Measurements from ENCODE around the gene CAPN8.

Gene CAPN8

DNA sequence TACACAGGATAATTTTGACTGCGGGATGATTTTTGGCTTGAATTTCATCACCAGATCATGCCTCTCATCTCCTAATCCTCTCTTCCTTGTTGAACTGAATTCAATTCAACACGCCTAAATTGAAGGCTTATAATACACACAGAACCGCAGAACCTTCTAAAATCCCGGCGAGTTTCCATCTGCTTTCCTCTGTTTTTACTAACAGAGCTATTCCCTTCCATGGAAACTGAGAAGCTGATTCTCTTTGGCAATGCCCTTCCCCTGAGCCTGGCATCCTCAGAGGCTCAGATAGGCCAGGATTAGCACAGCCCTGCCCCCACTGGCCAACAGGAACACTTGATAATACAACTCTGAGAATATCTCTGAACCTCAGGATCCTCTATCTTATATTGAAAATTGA, 130.2 kb downstream of the CAPN8 start:
- no peak overlapping the region for H3K4me3 ChIP-seq (ENCODE audit: low read depth, low read length)
- TF ChIP-seq, protein P1, sequence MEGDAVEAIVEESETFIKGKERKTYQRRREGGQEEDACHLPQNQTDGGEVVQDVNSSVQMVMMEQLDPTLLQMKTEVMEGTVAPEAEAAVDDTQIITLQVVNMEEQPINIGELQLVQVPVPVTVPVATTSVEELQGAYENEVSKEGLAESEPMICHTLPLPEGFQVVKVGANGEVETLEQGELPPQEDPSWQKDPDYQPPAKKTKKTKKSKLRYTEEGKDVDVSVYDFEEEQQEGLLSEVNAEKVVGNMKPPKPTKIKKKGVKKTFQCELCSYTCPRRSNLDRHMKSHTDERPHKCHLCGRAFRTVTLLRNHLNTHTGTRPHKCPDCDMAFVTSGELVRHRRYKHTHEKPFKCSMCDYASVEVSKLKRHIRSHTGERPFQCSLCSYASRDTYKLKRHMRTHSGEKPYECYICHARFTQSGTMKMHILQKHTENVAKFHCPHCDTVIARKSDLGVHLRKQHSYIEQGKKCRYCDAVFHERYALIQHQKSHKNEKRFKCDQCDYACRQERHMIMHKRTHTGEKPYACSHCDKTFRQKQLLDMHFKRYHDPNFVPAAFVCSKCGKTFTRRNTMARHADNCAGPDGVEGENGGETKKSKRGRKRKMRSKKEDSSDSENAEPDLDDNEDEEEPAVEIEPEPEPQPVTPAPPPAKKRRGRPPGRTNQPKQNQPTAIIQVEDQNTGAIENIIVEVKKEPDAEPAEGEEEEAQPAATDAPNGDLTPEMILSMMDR (IDR thresholded peaks at IDR 0.05; ENCODE audit: low read depth, low read length): no peak
- no peak for DNase-seq
- no peaks in the 10 kb centered on the region for H3K27me3 ChIP-seq (ENCODE audit: insufficient read depth, low read depth, severe bottlenecking)
- H3K27ac ChIP-seq: no peak overlapping the region
- no peaks in the 10 kb centered on the region for H3K36me3 ChIP-seq
- H3K9me3 ChIP-seq (ENCODE audit: severe bottlenecking): no peaks in the 10 kb centered on the region

DNA sequence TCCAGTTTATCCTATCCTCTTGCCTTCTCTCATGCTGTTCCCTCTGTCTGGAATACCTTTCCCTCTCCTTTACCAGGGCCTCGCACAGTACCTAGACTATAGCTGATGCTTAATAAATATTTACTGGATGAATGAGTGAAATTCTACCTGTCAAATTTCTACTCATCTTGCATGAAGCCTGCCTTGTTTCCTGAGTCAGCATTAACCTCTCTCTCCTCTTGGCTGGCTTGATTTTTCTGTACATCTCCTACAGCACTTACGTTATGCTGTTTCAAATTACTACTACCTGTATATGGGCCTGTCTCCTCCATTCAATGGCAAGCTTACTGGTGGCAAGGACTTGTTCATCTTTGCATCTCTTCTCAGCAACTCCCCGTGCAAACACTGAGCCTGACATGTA, 130.8 kb downstream of the CAPN8 start:
- H3K9me3 ChIP-seq (ENCODE audit: severe bottlenecking): no peaks in the 10 kb centered on the region
- H3K36me3 ChIP-seq: no peaks in the 10 kb centered on the region
- H3K27me3 ChIP-seq (ENCODE audit: insufficient read depth, low read depth, severe bottlenecking): no peaks in the 10 kb centered on the region
- TF ChIP-seq, protein P1 (IDR thresholded peaks at IDR 0.05; ENCODE audit: low read depth, low read length): no peak
- H3K4me3 ChIP-seq (ENCODE audit: low read depth, low read length): no peak overlapping the region
- DNase-seq: no peak
- H3K27ac ChIP-seq: no peak overlapping the region

DNA sequence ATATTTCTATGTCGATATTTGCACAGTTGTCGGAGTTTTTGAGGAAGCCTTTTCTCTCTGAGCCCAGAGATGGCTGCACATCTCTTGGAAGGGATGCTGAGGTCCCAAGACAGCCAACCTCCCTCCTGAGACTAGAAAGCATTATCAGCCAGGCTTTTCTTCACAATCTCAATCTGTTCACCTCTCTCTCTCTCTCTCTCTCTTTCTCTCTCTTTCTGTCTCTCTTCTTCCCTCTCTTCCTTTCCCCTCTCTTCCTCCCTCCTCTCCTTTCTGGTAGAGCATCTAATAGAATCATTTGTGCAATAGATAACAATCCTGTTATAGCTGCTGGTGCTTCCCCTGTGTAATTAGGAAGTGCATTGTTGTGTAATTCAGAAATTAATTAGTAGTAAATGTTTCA, 131.8 kb downstream of the CAPN8 start:
- Histone ChIP-seq H3K36me3 (no peaks in the 10 kb centered on the region), H3K9me3 (ENCODE audit: severe bottlenecking) (no peaks in the 10 kb centered on the region), H3K27me3 (ENCODE audit: insufficient read depth, low read depth, severe bottlenecking) (no peaks in the 10 kb centered on the region), H3K27ac (no peak overlapping the region), H3K4me3 (ENCODE audit: low read depth, low read length) (no peak overlapping the region)
- TF ChIP-seq, protein P1 (IDR thresholded peaks at IDR 0.05; ENCODE audit: low read depth, low read length): no peak
- DNase-seq: no peak

DNA sequence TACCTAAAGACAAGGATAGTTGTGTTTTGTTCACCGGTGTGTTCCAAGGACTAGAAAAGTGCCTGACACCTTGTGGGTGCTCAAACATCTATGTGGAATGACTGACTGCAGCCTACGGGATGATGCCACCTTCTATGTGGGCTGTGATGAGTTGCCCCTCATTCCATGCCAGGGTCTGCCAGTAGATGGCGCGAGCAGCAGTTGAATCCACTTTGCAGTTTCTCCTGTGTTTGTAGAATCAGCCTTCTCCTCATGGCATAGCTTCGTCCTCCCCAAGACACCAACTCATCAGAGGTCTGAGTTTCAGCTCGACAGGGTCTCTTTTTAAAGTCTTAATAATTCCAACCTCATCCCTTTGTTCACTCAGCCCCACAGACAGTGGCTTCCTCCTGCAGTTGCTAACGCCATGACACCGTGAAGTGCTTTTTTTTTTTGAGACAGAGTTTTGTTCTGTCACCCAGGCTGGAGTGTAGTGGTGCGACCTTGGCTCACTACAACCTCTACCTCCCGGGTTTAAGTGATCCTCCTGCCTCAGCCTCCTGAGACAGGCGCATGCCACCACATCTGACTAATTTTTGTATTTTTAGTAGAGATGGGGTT, 133.7 kb downstream of the CAPN8 start:
- no peaks in the 10 kb centered on the region for H3K9me3 ChIP-seq (ENCODE audit: severe bottlenecking)
- TF ChIP-seq, protein P1 (IDR thresholded peaks at IDR 0.05; ENCODE audit: low read depth, low read length): peak; percentile 80
- peak; percentile 50 for DNase-seq
- no peaks in the 10 kb centered on the region for H3K27me3 ChIP-seq (ENCODE audit: insufficient read depth, low read depth, severe bottlenecking)
- H3K4me3 ChIP-seq (ENCODE audit: low read depth, low read length): no peak overlapping the region
- no peaks in the 10 kb centered on the region for H3K36me3 ChIP-seq
- H3K27ac ChIP-seq: no peak overlapping the region

DNA sequence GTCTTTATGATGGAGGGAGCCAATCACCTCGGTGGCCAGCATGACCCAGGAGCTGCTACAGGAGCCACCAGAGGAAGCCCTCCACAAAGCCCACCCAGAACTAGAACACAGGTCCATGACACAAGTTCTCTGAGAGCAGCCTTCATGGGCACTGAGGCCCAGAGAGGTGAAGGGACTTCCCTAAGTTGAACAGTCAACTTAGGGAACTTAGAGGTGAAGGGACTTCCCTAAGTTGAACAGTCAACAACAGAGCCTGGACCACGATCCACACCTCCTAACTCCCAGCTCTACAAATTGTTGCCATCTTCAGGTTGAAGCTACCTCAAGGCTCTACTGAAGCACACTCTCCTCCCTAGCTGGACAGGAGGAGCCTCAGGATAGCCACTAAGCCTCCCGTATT, 139.5 kb downstream of the CAPN8 start:
- no peaks in the 10 kb centered on the region for H3K9me3 ChIP-seq (ENCODE audit: severe bottlenecking)

More for the DNA sequence above, 139.5 kb downstream of the CAPN8 start:
- H3K27ac ChIP-seq: no peak overlapping the region
- no peaks in the 10 kb centered on the region for H3K36me3 ChIP-seq
- H3K27me3 ChIP-seq (ENCODE audit: insufficient read depth, low read depth, severe bottlenecking): no peaks in the 10 kb centered on the region
- TF ChIP-seq, protein P1 (IDR thresholded peaks at IDR 0.05; ENCODE audit: low read depth, low read length): no peak
- DNase-seq: no peak
- no peak overlapping the region for H3K4me3 ChIP-seq (ENCODE audit: low read depth, low read length)

All from WERI-Rb-1 (cell line).